Mesendoderm (in vitro differentiated cells): ENCODE data around the gene RERE.

Experiments used
- DNase-seq: peaks from one replicate; pipeline ENCODE4 v3.0.0; 2013
- H2AK5ac ChIP-seq: 2 replicates; pipeline ENCODE4 v1.6.1; 2013; ENCODE audit warnings: low read length, inconsistent platforms
- H2BK120ac ChIP-seq: 2 replicates; pipeline ENCODE4 v1.6.1; 2013; ENCODE audit warnings: low read depth, mild to moderate bottlenecking, low read length, moderate library complexity, mixed read lengths
- H2BK15ac ChIP-seq: replicated peaks from 2 replicates; pipeline ENCODE4 v1.6.1; 2013; ENCODE audit warnings: low read depth, mild to moderate bottlenecking, moderate library complexity
- H2BK5ac ChIP-seq: 2 replicates; pipeline ENCODE4 v1.6.1; 2013; ENCODE audit warnings: low read length, inconsistent platforms
- H3K18ac ChIP-seq: 2 replicates; pipeline ENCODE4 v1.6.1; 2013; ENCODE audit warnings: mild to moderate bottlenecking, low read length, mixed read lengths
- H3K23ac ChIP-seq: one replicate; pipeline ENCODE4 v1.6.1; 2013; ENCODE audit warnings: low read length
- H3K27ac ChIP-seq: 2 replicates; pipeline ENCODE4 v1.5.1; 2013; ENCODE audit warnings: low read depth, mild to moderate bottlenecking, inconsistent platforms, low read length, moderate library complexity
- H3K27me3 ChIP-seq: 2 replicates; pipeline ENCODE4 v1.6.1; 2013; ENCODE audit warnings: low read length, control low read depth, mild to moderate bottlenecking, inconsistent platforms; ENCODE audit not compliant: insufficient read depth, poor library complexity
- H3K36me3 ChIP-seq: 2 replicates; pipeline ENCODE4 v1.6.1; 2013; ENCODE audit warnings: low read length, inconsistent platforms; ENCODE audit not compliant: control insufficient read depth, insufficient read depth
- H3K4ac ChIP-seq: one replicate; pipeline ENCODE4 v1.6.1; 2013; ENCODE audit warnings: low read depth, mild to moderate bottlenecking, low read length, moderate library complexity
- H3K4me1 ChIP-seq: 2 replicates; pipeline ENCODE4 v1.6.1; 2013; ENCODE audit warnings: low read depth, low read length, inconsistent platforms; ENCODE audit not compliant: control insufficient read depth
- H3K4me2 ChIP-seq: 2 replicates; pipeline ENCODE4 v1.6.1; 2013; ENCODE audit warnings: low read length
- H3K4me3 ChIP-seq: 2 replicates; pipeline ENCODE4 v1.5.1; 2013; ENCODE audit warnings: mild to moderate bottlenecking, low read length
- H3K56ac ChIP-seq: one replicate; pipeline ENCODE4 v1.6.1; 2013; ENCODE audit warnings: low read length
- H3K79me1 ChIP-seq: 2 replicates; pipeline ENCODE4 v1.6.1; 2013; ENCODE audit warnings: low read length, inconsistent platforms
- H3K79me2 ChIP-seq: 2 replicates; pipeline ENCODE4 v1.6.1; 2013; ENCODE audit warnings: mild to moderate bottlenecking, low read length; ENCODE audit not compliant: control insufficient read depth, insufficient read depth
- H3K9ac ChIP-seq: 2 replicates; pipeline ENCODE4 v1.6.1; 2013; ENCODE audit warnings: low read length, inconsistent platforms
- H4K5ac ChIP-seq: one replicate; pipeline ENCODE4 v1.6.1; 2013; ENCODE audit warnings: low read length
- H4K8ac ChIP-seq: one replicate; pipeline ENCODE4 v1.6.1; 2013; ENCODE audit warnings: low read depth, mild to moderate bottlenecking, control low read depth, low read length, moderate library complexity
- WGBS: extraction: QIAGEN DNeasy Blood & Tissue Kit; methylation state at CpG from one replicate; pipeline ENCODE4 v1.1.7; 2013; ENCODE audit warnings: low lambda C conversion rate, missing lambda C conversion rate; ENCODE audit not compliant: insufficient coverage; ENCODE audit errors: extremely low coverage; 5-methylcytosine and 5-hydroxymethylcytosine counted together

Gene RERE

DNA sequence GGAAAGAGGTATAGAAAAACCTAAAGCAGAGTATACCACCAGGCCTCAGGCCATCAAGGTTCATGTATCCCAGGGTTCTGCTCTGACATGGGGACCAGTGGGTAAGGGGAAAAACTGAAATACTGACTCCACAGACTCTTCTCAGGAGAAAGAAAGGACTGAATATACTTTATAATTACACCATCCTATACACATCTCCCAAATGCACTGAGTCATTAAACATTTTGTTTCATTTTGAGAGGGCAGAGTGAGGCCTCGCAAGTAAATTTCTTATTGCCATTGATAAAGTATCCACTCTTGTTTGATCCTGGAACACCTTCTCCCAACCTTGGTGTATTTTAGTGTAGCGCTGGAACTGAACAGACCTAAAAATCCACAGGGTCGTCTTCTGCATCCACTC, 251.6 kb downstream of the RERE start:
- Histone ChIP-seq H2BK5ac (no peak overlapping the region), H3K23ac (no peak overlapping the region), H3K56ac (peak overlapping the region; percentile 56), H3K9ac (no peak overlapping the region), H2BK15ac (peak overlapping the region; percentile 20), H2AK5ac (no peak overlapping the region), H2BK120ac (no peak overlapping the region), H3K79me2 (peaks cover 3% of the 10 kb centered on the region), H3K36me3 (no peaks in the 10 kb centered on the region), H4K8ac (no peak overlapping the region), H3K4me2 (no peak overlapping the region), H4K5ac (no peak overlapping the region), H3K4ac (peak overlapping the region; percentile 31), H3K4me3 (no peak overlapping the region), H3K79me1 (peaks cover 3% of the 10 kb centered on the region), H3K27ac (peak overlapping the region; percentile 7), H3K18ac (no peak overlapping the region), H3K27me3 (no peaks in the 10 kb centered on the region), H3K4me1 (peaks cover 9% of the 10 kb centered on the region)
- no CpG with 5 or more reads among the region's 3 CpGs for WGBS
- DNase-seq: no peak

DNA sequence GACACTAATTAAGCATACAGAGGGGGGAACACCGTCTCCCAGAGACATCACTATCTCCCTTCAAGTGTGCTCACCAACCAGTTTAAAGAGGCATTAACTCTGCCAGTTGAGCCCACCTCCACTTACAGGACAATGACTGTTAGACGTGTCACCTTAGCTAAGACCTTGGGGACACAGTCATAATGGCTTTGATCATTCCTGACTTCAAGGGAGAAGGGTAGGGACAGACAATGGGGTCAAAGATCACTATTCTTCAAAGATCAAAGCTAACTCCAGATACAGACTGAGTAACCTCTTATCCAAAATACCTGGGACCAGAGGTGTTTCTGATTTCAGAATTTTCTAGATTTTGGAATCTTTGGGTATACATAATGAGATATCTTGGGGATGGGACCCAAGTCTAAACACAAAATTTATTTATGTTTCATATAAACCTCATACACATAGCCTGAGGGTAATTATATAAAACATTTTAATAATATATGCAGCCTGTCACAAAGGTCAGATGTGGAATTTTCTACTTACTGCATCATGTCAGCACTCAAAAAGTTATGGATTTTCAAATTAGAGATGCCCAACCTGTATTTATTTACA, 253.4 kb downstream of the RERE start:
- Histone ChIP-seq H4K8ac (no peak overlapping the region), H2BK15ac (no peak overlapping the region), H3K4ac (no peak overlapping the region), H2BK120ac (no peak overlapping the region), H3K36me3 (no peaks in the 10 kb centered on the region), H3K27ac (no peak overlapping the region), H3K27me3 (no peaks in the 10 kb centered on the region), H3K18ac (no peak overlapping the region), H4K5ac (no peak overlapping the region), H3K4me3 (no peak overlapping the region), H3K79me1 (peaks cover 7% of the 10 kb centered on the region), H3K79me2 (peaks cover 12% of the 10 kb centered on the region), H3K4me2 (no peak overlapping the region), H2AK5ac (no peak overlapping the region), H3K56ac (no peak overlapping the region), H3K9ac (no peak overlapping the region), H3K4me1 (peaks cover 9% of the 10 kb centered on the region), H2BK5ac (no peak overlapping the region), H3K23ac (no peak overlapping the region)
- WGBS: no CpG with 5 or more reads among the region's 2 CpGs
- DNase-seq: peak; percentile 88

DNA sequence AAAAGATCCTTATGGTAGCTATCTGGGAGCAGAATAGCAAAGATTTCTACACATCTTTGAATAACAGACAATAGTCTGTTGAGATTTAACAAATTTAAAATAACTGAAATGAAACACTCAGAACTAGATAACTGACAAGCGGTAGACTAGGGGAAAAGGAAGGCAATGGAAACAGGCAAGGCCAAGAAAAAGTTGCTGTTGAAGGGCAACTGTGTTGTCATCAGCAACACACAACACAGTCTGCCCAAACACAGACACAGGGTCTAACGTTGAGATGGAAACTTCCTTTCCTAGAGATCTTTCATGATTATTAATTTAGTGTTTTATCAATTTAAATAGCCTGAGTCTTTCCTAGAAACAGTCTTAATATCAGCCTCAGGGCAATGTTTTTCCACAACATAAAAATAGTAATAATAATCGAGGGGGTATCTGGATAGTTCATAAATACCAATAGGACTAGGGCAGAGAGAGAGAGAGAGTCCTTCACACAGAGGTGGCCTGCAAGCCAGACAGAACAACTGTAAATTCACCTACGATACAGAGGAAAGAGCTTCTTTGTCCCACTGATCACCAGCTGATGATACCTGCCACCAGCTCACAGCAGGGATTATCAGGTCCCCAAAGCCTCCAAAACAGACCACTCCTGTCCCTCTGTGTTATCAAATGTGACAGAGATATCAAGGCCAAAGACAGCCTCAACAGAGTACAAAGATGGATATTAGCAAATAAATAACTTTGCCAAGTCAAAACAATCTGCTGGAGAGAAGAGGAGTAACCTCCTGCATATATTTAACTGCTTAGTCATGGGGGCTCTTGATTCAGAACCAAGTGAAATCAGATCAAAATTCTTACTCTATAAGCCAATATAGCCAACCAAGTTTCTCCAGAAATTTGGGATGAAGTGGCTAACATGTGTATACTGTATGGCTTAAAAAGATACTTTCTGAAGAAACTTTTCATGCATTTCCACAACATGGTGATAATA, 254.3 kb downstream of the RERE start:
- peaks cover 9% of the 10 kb centered on the region for H3K4me1 ChIP-seq
- no peak overlapping the region for H4K5ac ChIP-seq
- no peak overlapping the region for H3K4me3 ChIP-seq
- no peak overlapping the region for H4K8ac ChIP-seq
- H3K4me2 ChIP-seq: no peak overlapping the region
- peak overlapping the region; percentile 81 for H2BK5ac ChIP-seq
- H3K27me3 ChIP-seq: no peaks in the 10 kb centered on the region
- H3K79me1 ChIP-seq: peaks cover 7% of the 10 kb centered on the region
- H3K18ac ChIP-seq: peak overlapping the region; percentile 28
- H3K56ac ChIP-seq: peak overlapping the region; percentile 75
- H3K79me2 ChIP-seq: peaks cover 12% of the 10 kb centered on the region
- H2BK120ac ChIP-seq: peak overlapping the region; percentile 55
- H3K27ac ChIP-seq: peak overlapping the region; percentile 68
- peak overlapping the region; percentile 35 for H3K9ac ChIP-seq
- no peak overlapping the region for H2AK5ac ChIP-seq
- no peak overlapping the region for H2BK15ac ChIP-seq
- H3K23ac ChIP-seq: no peak overlapping the region
- DNase-seq: peak; percentile 89
- H3K4ac ChIP-seq: no peak overlapping the region
- WGBS: no CpG with 5 or more reads among the region's 4 CpGs
- H3K36me3 ChIP-seq: no peaks in the 10 kb centered on the region

DNA sequence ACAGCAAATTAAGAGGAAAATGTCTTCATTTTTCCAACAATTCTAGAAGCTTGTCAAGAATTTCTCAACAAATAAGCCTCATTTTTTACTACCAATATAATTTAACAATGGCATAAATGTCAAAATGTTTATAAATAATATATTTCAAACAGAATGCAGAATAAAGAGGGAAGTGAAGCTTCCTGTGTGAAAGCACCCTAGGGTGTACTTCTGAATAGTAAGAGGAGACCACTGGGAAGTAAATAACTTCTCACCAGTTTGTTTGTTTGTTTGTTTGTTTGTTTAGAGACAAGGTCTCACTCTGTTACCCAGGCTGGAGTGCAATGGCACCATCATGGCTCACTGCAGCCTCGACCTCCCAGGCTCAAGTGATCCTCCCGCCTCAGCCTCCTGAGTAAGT, 255.2 kb downstream of the RERE start:
- peaks cover 6% of the 10 kb centered on the region for H3K4me1 ChIP-seq
- DNase-seq: no peak
- WGBS: no CpG with 5 or more reads among the region's 2 CpGs
- no peak overlapping the region for H4K5ac ChIP-seq
- no peaks in the 10 kb centered on the region for H3K27me3 ChIP-seq
- H3K36me3 ChIP-seq: no peaks in the 10 kb centered on the region
- H3K18ac ChIP-seq: peak overlapping the region; percentile 56
- no peak overlapping the region for H3K4me2 ChIP-seq
- no peak overlapping the region for H2BK15ac ChIP-seq
- H3K9ac ChIP-seq: no peak overlapping the region
- no peak overlapping the region for H2BK120ac ChIP-seq
- H3K79me1 ChIP-seq: peaks cover 7% of the 10 kb centered on the region
- no peak overlapping the region for H3K56ac ChIP-seq
- H3K4me3 ChIP-seq: no peak overlapping the region
- H2AK5ac ChIP-seq: no peak overlapping the region
- H3K79me2 ChIP-seq: peaks cover 12% of the 10 kb centered on the region
- peak overlapping the region; percentile 45 for H3K4ac ChIP-seq
- no peak overlapping the region for H2BK5ac ChIP-seq
- peak overlapping the region; percentile 58 for H3K27ac ChIP-seq
- H3K23ac ChIP-seq: no peak overlapping the region
- peak overlapping the region; percentile 13 for H4K8ac ChIP-seq

DNA sequence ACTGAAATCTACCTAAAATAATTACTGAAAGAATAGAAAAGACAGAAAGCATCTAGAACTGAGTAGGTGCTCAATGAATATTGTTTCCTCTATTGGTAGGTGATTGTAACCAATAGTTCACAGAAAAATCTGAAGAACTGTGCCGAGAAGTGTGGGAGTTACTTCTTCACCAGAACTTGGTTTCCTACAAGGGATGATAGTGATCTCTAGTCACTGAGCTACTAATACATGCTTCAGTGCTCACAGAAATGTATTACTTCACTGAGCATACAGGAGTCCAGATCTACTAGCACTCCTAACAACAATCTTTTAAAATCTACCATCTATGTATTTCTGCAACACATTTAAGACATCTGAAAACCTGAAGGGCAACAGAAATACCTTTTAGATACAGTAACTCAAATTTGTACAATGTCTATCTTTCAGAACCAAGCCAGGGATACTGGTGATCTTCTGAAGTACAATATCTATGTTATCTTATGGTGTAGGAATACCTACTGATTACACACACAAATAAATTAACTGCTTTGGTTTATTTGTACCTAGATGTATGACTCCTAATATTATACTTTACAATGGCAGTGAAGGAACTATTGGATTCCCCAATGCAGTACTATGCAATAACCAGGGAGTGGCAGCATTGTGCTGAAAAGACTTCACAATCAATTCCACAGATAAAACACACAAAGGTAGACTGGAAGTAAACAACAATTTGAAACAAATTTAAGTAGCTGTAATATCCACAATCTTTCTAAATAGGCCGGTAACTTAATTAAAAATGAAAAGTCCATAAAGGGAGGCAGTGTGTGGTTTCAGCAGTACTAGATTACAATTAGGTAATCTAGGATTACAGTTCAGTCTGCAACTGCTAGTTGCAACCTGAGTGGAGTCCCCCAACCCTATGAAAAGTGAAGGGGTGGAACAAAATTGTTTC, 256.6 kb downstream of the RERE start:
- H2AK5ac ChIP-seq: no peak overlapping the region
- no peak overlapping the region for H2BK15ac ChIP-seq
- no peak overlapping the region for H3K4me3 ChIP-seq
- no peak overlapping the region for H3K4ac ChIP-seq
- H3K56ac ChIP-seq: peak overlapping the region; percentile 18
- no peaks in the 10 kb centered on the region for H3K36me3 ChIP-seq
- H2BK120ac ChIP-seq: no peak overlapping the region
- H3K4me2 ChIP-seq: no peak overlapping the region
- H3K9ac ChIP-seq: no peak overlapping the region
- H3K79me1 ChIP-seq: peaks cover 5% of the 10 kb centered on the region
- H3K4me1 ChIP-seq: peaks cover 6% of the 10 kb centered on the region
- H3K27ac ChIP-seq: no peak overlapping the region
- peak; percentile 66 for DNase-seq
- H3K79me2 ChIP-seq: peaks cover 10% of the 10 kb centered on the region
- peak overlapping the region; percentile 82 for H4K8ac ChIP-seq
- H3K23ac ChIP-seq: no peak overlapping the region
- WGBS: no CpG with 5 or more reads among the region's 2 CpGs
- peak overlapping the region; percentile 39 for H3K18ac ChIP-seq
- H3K27me3 ChIP-seq: no peaks in the 10 kb centered on the region
- H4K5ac ChIP-seq: no peak overlapping the region
- H2BK5ac ChIP-seq: no peak overlapping the region
